HepG2 (cell line): Measurements from ENCODE around the gene FGF2. TPM values are rescaled to one million over a fixed set of nuclear protein-coding genes. Genes with fewer than 3 reads are reported as not detected.

Source experiments
- ATAC-seq: fragments of 200-7000 bp; cut with Tn5 transposase; 3 replicates; pipeline ENCODE4 v1.9.1; 2020; ENCODE audit warnings: mild to moderate bottlenecking, moderate library complexity
- BruUV-seq: library from RNA; stranded (reverse); fragments of 400-500 nt; replicated peaks from 2 replicates; lab custom pipeline; 2021; lab: Mats Ljungman, UMichigan
- CTCF ChIA-PET: fragments of 300-600 bp; formaldehyde crosslinking; extraction: SDS; loops from one replicate; lab custom pipeline; 2021; ENCODE audit warnings: low total read pairs, inconsistent platforms, low intra/inter-chr PET ratio; lab: Yijun Ruan, JAX
- POLR2A ChIA-PET: fragments of 350-600 bp; sonication (Branson Sonifier 250); formaldehyde crosslinking; loops from one replicate; lab custom pipeline; 2020; ENCODE audit warnings: antibody characterized with exemption, inconsistent platforms; lab: Yijun Ruan, JAX
- DNase-seq: peaks from one replicate; pipeline ENCODE4 v3.0.0-alpha.2; 2015; ENCODE audit warnings: low spot score
- FAIRE-seq: peaks from 3 replicates; lab custom pipeline; 2011; peaks lifted over from hg19 to GRCh38; lab: Jason Lieb, UNC
- H2AFZ ChIP-seq: one replicate; pipeline ENCODE4 v1.6.1; 2011; ENCODE audit warnings: low read length, inconsistent platforms
- H3K27ac ChIP-seq: fragments of 300-600 bp; 3 replicates; pipeline ENCODE4 v1.8.0; 2011; ENCODE audit warnings: mixed run types, mild to moderate bottlenecking, mixed read lengths, low read length, inconsistent platforms; ENCODE audit not compliant: insufficient read depth; ENCODE audit errors: extremely low read length
- H3K27me3 ChIP-seq, 2 experiments: fragments of 200-600 bp in 1 of 2; 2 replicates in 1 of 2; 3 replicates in 1 of 2; pipeline versions ENCODE4 v1.6.0 to v1.8.0; 2011; ENCODE audit warnings: low read length in 2 of 2, mild to moderate bottlenecking in 2 of 2, moderate library complexity in 2 of 2, inconsistent platforms in 1 of 2; ENCODE audit not compliant: insufficient read depth in 2 of 2, control insufficient read depth in 1 of 2
- H3K36me3 ChIP-seq, 2 experiments: fragments of 200-600 bp in 1 of 2; replicated peaks in 1 of 2; 2 replicates in 1 of 2; 3 replicates in 1 of 2; pipeline versions ENCODE4 v1.5.1 to v1.8.0; 2011; ENCODE audit warnings: low read length in 2 of 2, inconsistent platforms in 1 of 2; ENCODE audit not compliant: insufficient read depth in 2 of 2, control insufficient read depth in 1 of 2
- H3K4me1 ChIP-seq: 2 replicates; pipeline ENCODE4 v1.5.1; 2012; ENCODE audit warnings: low read length, inconsistent platforms; ENCODE audit not compliant: insufficient read depth
- H3K4me2 ChIP-seq: 2 replicates; pipeline ENCODE4 v1.6.0; 2011; ENCODE audit warnings: low read depth, low read length, inconsistent platforms
- H3K4me3 ChIP-seq, 3 experiments: fragments of 200-600 bp in 1 of 3; sonication (generic), shearing (Covaris generic) in 1 of 3; replicated peaks in 1 of 3; 2 replicates each; pipeline ENCODE4 v1.5.1; 2011 to 2016; ENCODE audit warnings: low read length in 3 of 3, inconsistent platforms in 2 of 3, low read depth in 2 of 3, mild to moderate bottlenecking in 2 of 3, control low read depth in 1 of 3, mixed read lengths in 1 of 3; ENCODE audit not compliant: insufficient read depth in 1 of 3
- H3K79me2 ChIP-seq: one replicate; pipeline ENCODE4 v1.6.1; 2011; ENCODE audit warnings: low read length, inconsistent platforms; ENCODE audit not compliant: insufficient read depth
- H3K9ac ChIP-seq: 2 replicates; pipeline ENCODE4 v1.6.0; 2011; ENCODE audit warnings: mild to moderate bottlenecking, low read depth, low read length, inconsistent platforms; ENCODE audit not compliant: insufficient read depth
- H3K9me3 ChIP-seq: 2 replicates; pipeline ENCODE4 v1.5.1; 2012; ENCODE audit warnings: mild to moderate bottlenecking, low read length
- H4K20me1 ChIP-seq: 2 replicates; pipeline ENCODE4 v1.6.0; 2011; ENCODE audit warnings: inconsistent platforms, mild to moderate bottlenecking, low read length, moderate library complexity; ENCODE audit not compliant: insufficient read depth
- NFE2L2 ChIP-seq: fragments of 150-350 bp; IDR thresholded peaks from 2 replicates; pipeline ENCODE4 v1.6.1; 2014; ENCODE audit warnings: low read length
- YEATS4 ChIP-seq: sonication (generic); formaldehyde crosslinking; IDR thresholded peaks from 2 replicates; pipeline ENCODE4 v1.4.0; 2020; ENCODE audit warnings: missing genetic modification reagents, borderline replicate concordance
- ZMYM4 ChIP-seq: sonication (generic); formaldehyde crosslinking; IDR thresholded peaks from 2 replicates; pipeline ENCODE4 v1.8.1; 2023; ENCODE audit warnings: mild to moderate bottlenecking, missing genetic modification reagents
- ZNF143 ChIP-seq: sonication (generic); formaldehyde crosslinking; IDR thresholded peaks from 2 replicates; pipeline ENCODE4 v1.4.0; 2020; ENCODE audit warnings: missing genetic modification reagents
- ZNF770 ChIP-seq: sonication (generic); formaldehyde crosslinking; IDR thresholded peaks from 2 replicates; pipeline ENCODE4 v1.5.0; 2020; ENCODE audit warnings: mild to moderate bottlenecking, missing genetic modification reagents
- WGBS: methylation state at CpG from one replicate; pipeline ENCODE4 v1.1.6; 2017; ENCODE audit warnings: low lambda C conversion rate; 5-methylcytosine and 5-hydroxymethylcytosine counted together
- in situ Hi-C: cut with HindIII; loops from 2 replicates; pipeline ENCODE4 v1.10.0; 2017; ENCODE audit warnings: low pct_unique_long_range_greater_than_20kb; ENCODE audit not compliant: extremely low pct_ligation_motif_present
- intact Hi-C: fragments of 100-400 bp; cut with micrococcal nuclease; formaldehyde crosslinking; loops from one replicate; pipeline ENCODE4 v1.10.0; 2022; ENCODE audit not compliant: unreplicated experiment
- polyA plus RNA-seq, 8 experiments: library from polyadenylated mRNA; depleted of rRNA in 3 of 8; stranded (reverse) in 7 of 8; unstranded in 1 of 8; fragments of >200 nt; fragmentation: Illumina TruSeq in 4 of 8; extraction: Trizol in 4 of 8; gene quantifications; 2 replicates each; pipeline versions ENCODE4 v1.2.1 to v1.2.3, GENCODE V29; 2011 to 2016; ENCODE audit warnings: low read depth in 4 of 8, missing spikeins in 1 of 8, mixed read lengths in 1 of 8; ENCODE audit not compliant: insufficient read depth in 1 of 8
- total RNA-seq, 5 experiments: library from RNA; depleted of rRNA; stranded (reverse); fragments of >200 nt; fragmentation: Illumina TruSeq; extraction: Trizol; gene quantifications; 2 replicates each; pipeline ENCODE4 v1.2.3, GENCODE V29; 2016; ENCODE audit warnings: low read depth in 1 of 5

The FGF2 gene
- total and polyA plus RNA-seq, 2 of the 13 experiments (the other 11 are each of a cell fraction or from before 2014, with no cell fraction given), result 0.01 to 0.02 TPM

DNA sequence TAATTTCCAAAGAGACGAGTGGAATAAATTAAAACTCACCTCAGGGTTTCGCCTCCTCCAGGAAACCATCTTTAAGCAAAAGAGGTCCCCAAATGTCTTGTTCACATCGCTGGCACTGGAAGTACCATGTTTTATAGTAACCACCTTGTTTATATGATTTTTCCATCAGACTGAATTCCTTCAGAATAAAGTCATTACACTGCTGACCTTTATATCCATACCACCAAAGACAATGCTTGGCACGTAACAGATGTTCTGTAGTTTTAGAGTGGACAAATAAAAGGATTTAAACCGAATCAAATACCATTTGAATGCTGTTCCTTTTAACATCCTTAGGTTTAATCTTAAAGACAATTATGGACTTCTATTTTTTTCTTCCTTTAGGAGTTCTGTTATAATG, 91.1 kb downstream of the FGF2 start (continued):
- TF ChIP-seq ZMYM4 (CRISPR knock-in tag), result no peak

DNA sequence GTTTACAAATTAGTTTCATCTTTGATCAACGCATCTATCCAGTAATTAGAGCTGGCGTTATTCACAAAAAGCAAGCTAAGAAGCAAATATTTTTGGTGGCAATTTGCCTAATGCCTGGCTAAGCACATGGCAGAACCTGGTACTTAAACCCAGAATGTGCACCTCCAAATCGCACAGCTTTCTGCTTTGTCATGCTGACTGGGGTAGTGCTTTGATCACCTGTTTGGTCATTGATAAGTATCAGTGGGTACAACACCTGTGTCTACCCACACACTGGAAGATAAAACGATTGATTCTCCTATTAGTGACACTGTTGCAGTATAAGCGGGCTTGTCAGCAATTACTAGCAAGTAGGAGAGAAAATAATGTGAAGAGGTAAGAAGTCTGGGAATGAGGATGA, 93.8 kb downstream of the FGF2 start:
- FAIRE-seq (no peak), ATAC-seq (no peak), DNase-seq (no peak)
- BruUV-seq, result no TSS peak
- in situ Hi-C loops (loop anchor here (5.0 kb wide), 1 partner anchor 163 kb away; no protein-coding TSS in a partner anchor), intact Hi-C loops (loop anchor here (5.0 to 10.0 kb wide), 4 partner anchors 177 to 1344 kb away; partner anchors contain the start of gene CCNA2)
- no peaks in the 10 kb centered on the region for H4K20me1 ChIP-seq
- whole genome bisulfite sequencing, result 82% methylated on average over 5 of the region's 5 CpGs
- no peak overlapping the region for H2AFZ ChIP-seq
- ChIA-PET POLR2A (no interaction called here), CTCF (no interaction called here)
- peak; percentile 33; the same call in 1 of the 2 replicates for TF ChIP-seq NFE2L2
- TF ChIP-seq YEATS4 (CRISPR knock-in tag), result no peak
- no peaks in the 10 kb centered on the region for H3K9me3 ChIP-seq
- peaks cover 27% of the 10 kb centered on the region for H3K4me1 ChIP-seq
- peak overlapping the region; percentile 78; the same call in 1 of the 2 replicates for H3K4me2 ChIP-seq
- no peaks in the 10 kb centered on the region; a peak in 1 of 5 replicates for H3K27me3 ChIP-seq
- H3K4me3 ChIP-seq, result no peak overlapping the region
- H3K27ac ChIP-seq, result no peak overlapping the region
- H3K79me2 ChIP-seq, result peaks cover 24% of the 10 kb centered on the region
- H3K9ac ChIP-seq, result no peak overlapping the region
- H3K36me3 ChIP-seq, result no peaks in the 10 kb centered on the region

GRCh38 chr4:122921300-122921699, 94.7 kb downstream of the FGF2 start:
- FAIRE-seq (no peak), ATAC-seq (no peak), DNase-seq (no peak)
- no peaks in the 10 kb centered on the region for H4K20me1 ChIP-seq
- H3K79me2 ChIP-seq, result peaks cover 32% of the 10 kb centered on the region
- WGBS, result 68% methylated on average over 5 of the region's 5 CpGs
- in situ Hi-C loops, result loop anchor here (5.0 kb wide), 1 partner anchor 164 kb away; no protein-coding TSS in a partner anchor
- ChIA-PET POLR2A (interaction anchor here (0.6 to 1.8 kb wide), 3 partner anchors 10 to 189 kb away, joined by 3 to 6 read pairs (median 4); partner anchors contain the start of gene BBS12), CTCF (no interaction called here)
- no peaks in the 10 kb centered on the region for H3K9me3 ChIP-seq
- peak; percentile 96 for TF ChIP-seq ZNF770 (CRISPR knock-in tag)
- no peak for TF ChIP-seq ZNF143 (CRISPR knock-in tag)
- no peaks in the 10 kb centered on the region for H3K36me3 ChIP-seq
- H3K9ac ChIP-seq, result peak overlapping the region; percentile 73; the same call in 1 of the 2 replicates
- peak overlapping the region; percentile 89 for H3K27ac ChIP-seq
- H3K27me3 ChIP-seq, result no peaks in the 10 kb centered on the region; a peak in 1 of 5 replicates
- H2AFZ ChIP-seq, result no peak overlapping the region
- peak overlapping the region; percentile 89 to 95 (median 92) for H3K4me3 ChIP-seq
- peaks cover 35% of the 10 kb centered on the region for H3K4me1 ChIP-seq
- no TSS peak for BruUV-seq
- H3K4me2 ChIP-seq, result peak overlapping the region; percentile 78
- intact Hi-C loops, result loop anchor here (5.0 to 10.0 kb wide), 4 partner anchors 176 to 1344 kb away; partner anchors contain the start of gene CCNA2
